ENCODE measurements around the gene KCNT2. TPM values are rescaled to one million over a fixed set of nuclear protein-coding genes. Genes with fewer than 3 reads are reported as not detected.

The KCNT2 gene
- total RNA-seq, 1 experiment from 2014 or later, result not detected

- Histone ChIP-seq H3K9ac (ENCODE audit: low read length) (no peak overlapping the region), H3K36me3 (ENCODE audit: control insufficient read depth in 1 of 2, insufficient read depth in 2 of 2, low read length in 2 of 2) (no peaks in the 10 kb centered on the region), H3K27ac (ENCODE audit: low read depth, low read length) (no peak overlapping the region), H4K20me1 (ENCODE audit: insufficient read depth) (no peaks in the 10 kb centered on the region), H3K79me2 (ENCODE audit: insufficient read depth, low read length) (no peaks in the 10 kb centered on the region), H3K4me1 (ENCODE audit: control insufficient read depth in 1 of 2, insufficient read depth in 2 of 2, low read length in 2 of 2) (no peaks in the 10 kb centered on the region), H2AFZ (ENCODE audit: low read depth, low read length, poor library complexity, severe bottlenecking) (no peak overlapping the region), H3K4me3 (replicated peaks in 1 of 2; ENCODE audit: low read depth in 1 of 2, low read length in 2 of 2) (no peak overlapping the region), H3K27me3 (ENCODE audit: insufficient read depth, low read length) (no peaks in the 10 kb centered on the region), H3K4me2 (ENCODE audit: low read length) (no peak overlapping the region), H3K9me3 (ENCODE audit: control insufficient read depth in 1 of 2, insufficient read depth in 1 of 2, low read depth in 1 of 2, low read length in 2 of 2) (peaks cover 0 to 6% of the 10 kb centered on the region in 2 experiments; a peak in 1 of 4 replicates), H3K9me2 (ENCODE audit: insufficient read depth) (no peaks in the 10 kb centered on the region)
- no TSS peak for BruUV-seq (replicated peaks)
- intact Hi-C loops (cut with micrococcal nuclease), result no loop called here
- ChIA-PET RAD21 (ENCODE audit: low non-redundant PET in 1 of 2, low total read pairs in 2 of 2, uncharacterized antibody in 2 of 2, unreplicated experiment in 2 of 2) (no interaction called here), CTCF (no interaction called here), POLR2A (interaction anchor here (0.5 kb wide), 1 partner anchor 25 kb away, joined by 3 read pairs; no protein-coding TSS in a partner anchor)
- ATAC-seq (no peak), DNase-seq (ENCODE audit: low read depth, low spot score) (peak; percentile 15)
- TF ChIP-seq JUND (IDR thresholded peaks at IDR 0.05), result no peak
- TF ChIP-seq POLR2AphosphoS5 (IDR thresholded peaks at IDR 0.05; ENCODE audit: low read depth, low read length), result no peak
- TF ChIP-seq TCF7L2 (IDR thresholded peaks at IDR 0.05; ENCODE audit: borderline replicate concordance, extremely low read depth, insufficient read depth, insufficient read length), result no peak
- TF ChIP-seq REST (IDR thresholded peaks at IDR 0.05; ENCODE audit: low read depth), result no peak
- TF ChIP-seq EGR1 (IDR thresholded peaks at IDR 0.05; ENCODE audit: low read depth), result no peak
- TF ChIP-seq SIN3A (IDR thresholded peaks at IDR 0.05; ENCODE audit: low read depth), result no peak
- peak; percentile 28; the same call in 1 of the 2 replicates for TF ChIP-seq CBX3 (IDR thresholded peaks at IDR 0.05; ENCODE audit: low read depth)
- TF ChIP-seq SRF (IDR thresholded peaks at IDR 0.05; ENCODE audit: low read depth), result no peak
Measured at GRCh38 chr1:196535727-196536126, 72.5 kb downstream of the KCNT2 start.

Data from HCT116 (cell line).